Stimulated activated CD8-positive, alpha-beta memory T cell treated with anti-CD3 and anti-CD28 coated beads, Interleukin-4, amount 100 ng/mL, for 24 hours (primary cell): ENCODE results near the gene LRRC3.
A peak's percentile ranks its signal among the peaks of the same experiment; 100 is the strongest.
"Not testable (repeated sequence)": the region's sequence is repeated elsewhere in the genome, so short reads cannot be mapped to it uniquely, and the experiment has no call there.

Experiments used
- DNase-seq: peaks from one replicate; pipeline ENCODE4 v3.0.0-alpha.2; 2020; ENCODE audit warnings: low read depth

The LRRC3 gene

GRCh38 chr21:44479556-44480199 lies 24.4 kb downstream of the LRRC3 start:
- DNase-seq, result not testable (repeated sequence)

GRCh38 chr21:44480200-44481053 lies 25.1 kb downstream of the LRRC3 start:
- no peak for DNase-seq

DNA sequence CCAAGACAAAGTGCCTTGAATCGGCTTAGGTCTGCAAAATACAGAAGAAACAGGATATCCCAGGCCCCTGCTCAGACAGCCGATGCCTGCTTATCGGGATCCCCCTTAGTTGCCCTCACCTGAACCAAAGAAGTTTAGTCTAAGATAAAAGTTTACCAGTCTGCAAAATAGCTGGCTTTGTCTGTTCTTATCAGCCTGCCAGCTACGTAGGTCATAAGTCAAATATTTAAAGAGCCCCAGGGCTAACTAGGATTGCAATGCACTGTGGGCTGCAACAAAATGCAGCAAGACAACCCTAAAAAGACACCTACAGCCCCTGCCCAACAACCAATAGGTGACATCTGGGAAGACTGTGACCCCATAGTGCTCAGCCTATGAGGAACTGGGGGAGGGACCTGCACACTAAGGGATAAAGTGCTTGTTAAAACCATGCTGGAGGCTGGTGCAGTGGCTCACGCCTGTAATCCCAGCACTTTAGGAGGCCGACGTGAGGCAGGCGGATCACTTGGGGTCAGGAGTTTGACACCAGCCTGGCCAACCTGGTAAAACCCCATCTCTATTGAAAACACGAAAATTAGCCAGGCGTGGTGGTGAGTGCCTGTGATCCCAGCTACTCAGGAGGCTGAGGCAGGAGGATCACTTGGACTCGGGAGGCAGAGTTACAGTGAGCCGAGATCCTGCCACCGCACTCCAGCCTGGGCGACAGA lies 27.4 kb downstream of the LRRC3 start:
- no peak for DNase-seq

DNA sequence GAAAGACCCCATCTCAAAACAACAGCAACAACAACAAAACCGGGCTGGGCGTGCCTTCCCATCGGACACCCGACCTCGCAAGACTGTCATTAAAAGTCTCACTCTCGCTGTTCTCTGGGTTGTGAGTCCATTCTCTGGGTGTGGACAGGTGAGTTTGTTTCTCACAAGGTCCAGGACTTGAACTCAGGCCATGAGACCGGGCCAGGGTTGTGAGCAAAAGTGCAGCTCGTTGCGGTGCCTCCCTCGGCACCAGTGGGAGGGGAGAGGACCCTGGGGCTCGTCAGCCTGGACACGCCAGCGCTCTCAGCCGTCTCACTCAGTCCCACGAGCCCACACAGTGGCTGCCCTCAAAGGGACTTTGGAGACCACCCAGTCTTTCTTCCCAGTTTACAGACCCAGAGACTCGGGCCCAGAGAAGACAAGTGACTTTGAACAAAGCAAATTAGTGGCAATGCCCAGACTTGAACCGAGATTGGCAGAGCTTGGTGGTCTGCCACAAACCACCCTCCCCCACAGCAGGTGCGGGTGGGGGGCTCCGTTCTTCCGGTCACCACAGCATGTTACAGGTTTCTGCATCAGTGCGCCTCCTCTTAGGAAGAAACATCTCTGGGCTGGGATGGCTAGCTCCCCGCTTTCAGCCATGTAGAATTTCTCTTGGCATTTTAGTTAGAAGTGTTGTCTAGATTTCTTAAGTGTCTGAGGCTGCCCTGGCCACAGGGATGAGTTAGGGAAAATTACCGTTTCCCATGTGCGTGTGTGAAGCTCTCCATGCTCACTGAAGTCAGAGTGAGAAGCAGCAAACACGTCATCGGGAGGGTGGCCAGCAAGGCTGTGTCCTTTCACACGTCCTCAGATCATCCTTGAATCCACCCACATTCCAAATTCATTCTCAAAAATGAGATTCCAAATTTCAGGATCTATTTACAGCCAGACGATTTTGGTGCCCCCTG lies 28.3 kb downstream of the LRRC3 start:
- DNase-seq, result no peak

- no peak for DNase-seq
These were observed 29.4 kb downstream of the LRRC3 start for GRCh38 chr21:44484498-44485253.

DNA sequence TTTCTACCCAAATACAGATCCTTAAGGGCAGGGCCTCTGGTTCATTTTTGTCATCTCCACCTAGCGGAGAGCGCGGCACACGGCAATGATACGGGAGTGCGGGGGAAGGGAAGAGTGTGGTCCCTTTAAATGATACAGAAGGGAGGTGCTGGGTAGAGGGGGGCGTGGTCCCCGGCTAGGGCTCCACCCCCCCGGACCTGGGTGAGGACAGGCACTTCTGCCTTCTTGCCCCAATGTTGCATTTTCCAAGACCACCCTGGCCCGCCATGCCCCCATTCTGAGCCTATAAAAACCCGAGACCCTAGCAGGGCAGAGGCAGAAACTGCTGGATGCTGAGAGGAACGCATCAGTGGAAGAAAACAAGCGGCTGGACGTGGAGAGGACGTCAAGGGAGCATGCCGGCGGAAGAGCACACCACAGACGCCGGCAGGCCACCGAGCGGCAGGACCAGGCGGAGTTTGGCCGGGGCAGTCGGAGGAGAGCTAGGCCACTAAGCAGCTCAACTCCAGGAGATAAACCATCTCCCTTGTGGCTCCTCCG lies 30.0 kb downstream of the LRRC3 start:
- peak; percentile 35 for DNase-seq

DNA sequence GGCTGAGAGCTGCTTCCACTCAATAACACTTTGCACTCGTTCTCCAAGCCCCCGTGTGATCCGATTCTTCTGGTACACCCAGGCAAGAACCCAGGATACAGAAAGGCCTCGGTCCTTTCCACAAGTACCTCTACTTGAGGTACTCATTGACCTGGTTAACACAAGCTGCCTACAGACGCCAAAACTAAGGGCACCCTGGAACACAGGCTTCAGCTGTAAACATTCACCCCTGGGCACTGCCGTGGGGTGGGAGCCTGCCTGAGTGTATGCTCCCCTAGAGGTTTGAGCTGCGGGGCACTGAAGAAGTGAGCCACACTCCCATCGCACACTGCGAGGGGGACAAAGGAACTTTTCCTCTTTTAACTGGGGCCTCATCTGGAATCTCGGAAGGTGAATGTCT lies 30.5 kb downstream of the LRRC3 start:
- DNase-seq, result no peak

DNA sequence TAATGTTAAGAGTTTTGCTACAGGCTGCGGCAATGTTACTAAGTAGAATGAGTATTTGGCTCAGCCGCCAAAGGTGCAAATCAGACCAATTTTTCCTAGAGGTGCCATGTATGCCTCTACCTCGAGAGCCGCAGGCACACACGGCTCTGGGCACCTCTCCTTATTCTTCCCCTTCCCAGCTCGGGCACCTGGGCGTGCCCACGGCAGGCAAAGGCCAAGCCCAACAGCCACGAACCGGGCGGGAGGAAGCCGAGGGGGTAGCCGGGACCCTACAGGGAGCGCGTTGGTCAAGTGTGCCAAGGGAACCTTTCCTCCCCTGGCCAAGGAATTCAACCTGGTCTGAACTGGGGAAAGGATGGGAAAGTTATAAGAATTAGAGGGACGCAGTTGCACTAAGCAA lies 31.0 kb downstream of the LRRC3 start:
- no peak for DNase-seq

DNA sequence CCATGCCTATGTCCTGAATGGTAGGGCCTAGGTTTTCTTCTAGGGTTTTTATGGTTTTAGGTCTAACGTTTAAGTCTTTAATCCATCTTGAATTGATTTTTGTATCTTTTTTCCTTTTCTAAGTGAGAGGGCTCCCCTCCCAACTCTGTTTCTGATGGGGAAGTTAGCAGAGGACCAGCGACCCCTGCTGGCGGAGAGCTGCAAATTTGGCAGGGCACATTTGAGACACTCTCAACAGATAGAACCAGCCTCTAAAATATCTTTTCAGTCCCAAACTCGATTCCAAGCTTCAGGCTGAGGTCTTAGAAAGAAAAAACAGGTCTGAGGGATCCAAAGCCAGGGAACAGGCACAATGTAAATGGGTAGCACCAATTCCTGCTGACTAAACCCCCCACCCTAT lies 32.5 kb downstream of the LRRC3 start:
- peak; percentile 33 for DNase-seq

GRCh38 chr21:44489962-44490361 lies 34.7 kb downstream of the LRRC3 start:
- no peak for DNase-seq

- no peak for DNase-seq
These were observed 35.1 kb downstream of the LRRC3 start for GRCh38 chr21:44490405-44490804.

DNA sequence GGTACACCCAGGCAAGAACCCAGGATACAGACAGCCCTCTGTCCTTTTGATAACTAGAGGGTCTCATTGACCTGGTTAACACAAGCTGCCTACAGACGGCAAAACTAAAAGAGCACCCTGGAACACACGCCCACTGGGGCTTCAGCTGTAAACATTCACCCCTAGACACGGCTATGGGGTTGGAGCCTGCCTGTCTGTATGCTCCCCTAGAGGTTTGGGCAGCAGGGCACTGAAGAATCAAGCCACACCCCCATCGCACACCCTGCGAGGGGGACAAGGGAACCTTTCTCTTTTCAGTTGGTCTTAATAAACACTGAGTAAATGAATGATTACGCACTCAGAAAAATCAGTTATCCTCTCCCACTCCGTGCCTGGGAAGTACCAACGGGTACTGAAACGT lies 35.5 kb downstream of the LRRC3 start:
- no peak for DNase-seq

DNA sequence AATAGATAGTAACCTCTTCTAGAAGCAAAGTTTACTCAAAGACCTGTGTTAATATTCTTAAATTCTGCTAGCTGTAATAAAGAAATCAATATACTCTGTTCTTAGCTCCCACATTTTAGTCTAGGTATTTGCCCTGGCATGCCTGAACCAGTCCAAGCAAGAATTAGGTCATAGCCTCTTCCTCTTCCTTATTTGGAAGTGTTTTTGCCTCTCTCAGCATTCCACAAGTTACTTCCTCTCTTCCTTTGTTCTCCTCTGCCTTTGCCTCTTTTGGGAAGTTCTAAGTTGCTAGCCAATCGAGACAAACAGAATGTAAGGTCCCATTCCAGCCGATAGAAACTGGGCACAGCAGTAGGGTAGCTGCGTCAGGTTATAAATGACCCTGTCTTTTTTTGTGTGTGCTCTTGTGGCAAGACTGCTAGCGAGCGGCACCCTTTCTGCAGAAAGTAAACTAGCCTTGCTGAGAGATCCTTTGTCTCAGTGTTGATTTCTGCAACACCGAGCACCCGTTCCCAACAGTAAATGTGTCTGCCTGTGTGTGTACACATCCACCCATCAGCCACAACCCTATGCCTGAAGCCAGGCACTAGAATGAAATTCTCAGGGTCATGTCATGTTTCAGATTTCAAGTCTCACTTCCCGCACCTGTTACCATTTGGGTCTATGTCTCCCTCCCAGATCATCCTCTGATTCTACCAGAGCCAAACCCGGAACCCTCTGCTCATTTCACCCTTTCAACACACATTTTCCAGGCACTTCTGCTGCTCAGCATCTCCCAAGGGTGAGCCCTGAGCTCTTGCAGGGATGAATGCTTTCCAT lies 37.5 kb downstream of the LRRC3 start:
- DNase-seq, result no peak

- no peak for DNase-seq
These were observed 39.1 kb downstream of the LRRC3 start for GRCh38 chr21:44494418-44494817.

DNA sequence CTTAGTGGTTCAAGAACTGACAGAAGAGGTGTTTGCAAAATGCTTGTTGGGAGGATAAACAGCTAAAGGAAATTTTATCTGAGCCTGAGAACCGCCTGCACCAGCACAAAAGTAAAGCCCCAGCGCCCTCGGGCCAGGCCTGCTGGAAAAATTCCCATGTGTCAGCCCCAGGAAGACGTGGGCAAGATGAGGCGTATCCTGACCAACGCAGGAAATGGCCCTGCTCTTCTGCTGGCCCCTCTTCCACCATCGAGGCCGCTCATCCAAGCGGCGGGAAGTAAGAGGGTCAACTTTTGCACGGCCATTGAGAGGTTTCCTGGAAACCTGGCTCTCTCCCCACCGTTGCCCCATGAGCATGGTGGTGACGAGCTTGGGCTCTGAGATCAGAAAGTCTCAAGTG lies 39.6 kb downstream of the LRRC3 start:
- no peak for DNase-seq

- DNase-seq, result no peak
These were observed 40.6 kb downstream of the LRRC3 start for GRCh38 chr21:44495611-44496563.

GRCh38 chr21:44496564-44497550 lies 41.5 kb downstream of the LRRC3 start:
- DNase-seq, result no peak
